Measurements from ENCODE around the gene CDIP1. TPM values are rescaled to one million over a fixed set of nuclear protein-coding genes. Genes with fewer than 3 reads are reported as not detected.

CDIP1 gene
- total RNA-seq, 6 donors from 2014 or later = 7.3 to 27.0 (median 21.9) TPM

DNA sequence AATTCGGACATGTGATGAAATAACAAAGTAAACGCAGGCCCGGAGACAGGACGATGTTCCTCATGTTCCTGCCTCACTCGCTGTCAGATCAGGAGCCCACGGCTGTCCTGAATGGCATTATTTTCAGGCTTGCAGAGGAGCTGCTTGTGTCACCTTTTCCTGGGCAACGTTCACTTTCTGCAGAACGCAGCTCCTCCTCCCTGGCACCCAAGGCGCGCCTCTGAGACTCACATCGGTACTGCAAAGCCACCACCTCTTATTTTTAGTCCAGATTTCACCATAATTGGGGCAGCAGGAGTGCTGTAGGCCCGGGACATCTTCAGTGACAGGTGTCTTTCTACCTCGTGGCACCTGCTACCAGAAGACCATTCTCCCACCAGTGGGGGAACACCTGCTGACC is 9.6 kb upstream of the CDIP1 start:
- no peak for TF ChIP-seq POLR2AphosphoS5 (IDR thresholded peaks at IDR 0.05)
- no peak overlapping the region for H3K27ac ChIP-seq
- no peaks in the 10 kb centered on the region for H3K27me3 ChIP-seq
- no peak overlapping the region for H3K4me3 ChIP-seq
- DNase-seq = no peak
- no peaks in the 10 kb centered on the region for H3K36me3 ChIP-seq
- H3K4me1 ChIP-seq = peaks cover 0 to 9% (median 2%) of the 10 kb centered on the region in 4 donors
- ATAC-seq (ENCODE audit: low FRiP score in 2 of 2) = no peak
- WGBS, 2 donors = 80 to 84% methylated on average over 13 of the region's 13 CpGs
- H3K9me3 ChIP-seq = no peaks in the 10 kb centered on the region

- Histone ChIP-seq H3K4me1 (peaks cover 0 to 9% (median 2%) of the 10 kb centered on the region in 4 donors), H3K27ac (no peak overlapping the region), H3K9me3 (peaks cover 0 to 11% (median 2%) of the 10 kb centered on the region in 4 donors), H3K4me3 (no peak overlapping the region), H3K36me3 (no peaks in the 10 kb centered on the region), H3K27me3 (no peaks in the 10 kb centered on the region)
- no peak for TF ChIP-seq CTCF (IDR thresholded peaks at IDR 0.05)
- TF ChIP-seq EP300 (IDR thresholded peaks at IDR 0.05) = no peak
- TF ChIP-seq POLR2A (IDR thresholded peaks at IDR 0.05) = no peak
- no peak for TF ChIP-seq POLR2AphosphoS5 (IDR thresholded peaks at IDR 0.05)
- ATAC-seq (ENCODE audit: low FRiP score in 2 of 2) (no peak), DNase-seq (no peak)
- 69 to 77% methylated on average over 8 of the region's 8 CpGs for WGBS, 2 donors
Measured at GRCh38 chr16:4544473-4544872, 5.9 kb upstream of the CDIP1 start.

GRCh38 chr16:4539716-4540284 is 1.2 kb upstream of the CDIP1 start:
- Histone ChIP-seq H3K27me3 (no peaks in the 10 kb centered on the region), H3K4me3 (no peak overlapping the region), H3K27ac (no peak overlapping the region), H3K9me3 (peaks cover 0 to 14% (median 4%) of the 10 kb centered on the region in 4 donors), H3K36me3 (no peaks in the 10 kb centered on the region), H3K4me1 (peaks cover 8 to 16% (median 12%) of the 10 kb centered on the region in 4 donors)
- TF ChIP-seq POLR2A (IDR thresholded peaks at IDR 0.05) = no peak
- no peak for TF ChIP-seq CTCF (IDR thresholded peaks at IDR 0.05)
- no peak for TF ChIP-seq POLR2AphosphoS5 (IDR thresholded peaks at IDR 0.05)
- 93 to 96% methylated on average over 2 of the region's 2 CpGs for WGBS, 2 donors
- no peak for DNase-seq
- ATAC-seq (ENCODE audit: low FRiP score in 2 of 2) = no peak

- H3K27me3 ChIP-seq = no peaks in the 10 kb centered on the region
- DNase-seq = peak in 1 of 2 donors; percentile 89
- peak overlapping the region; percentile 60 to 87 (median 86) for H3K4me3 ChIP-seq
- H3K9me3 ChIP-seq = peaks cover 0 to 14% (median 4%) of the 10 kb centered on the region in 4 donors
- H3K4me1 ChIP-seq = peaks cover 8 to 16% (median 12%) of the 10 kb centered on the region in 4 donors
- H3K27ac ChIP-seq = peak overlapping the region; percentile 84 to 91 (median 88)
- no peak for TF ChIP-seq POLR2A (IDR thresholded peaks at IDR 0.05)
- no peak for TF ChIP-seq EP300 (IDR thresholded peaks at IDR 0.05)
- TF ChIP-seq POLR2AphosphoS5 (IDR thresholded peaks at IDR 0.05) = no peak
- TF ChIP-seq CTCF (IDR thresholded peaks at IDR 0.05) = no peak
- WGBS, 2 donors = 25 to 75% methylated on average over 7 to 41 of the region's 75 CpGs
- H3K36me3 ChIP-seq = no peaks in the 10 kb centered on the region
- peak in 1 of 2 donors; percentile 74 for ATAC-seq (ENCODE audit: low FRiP score in 2 of 2)
Measured at GRCh38 chr16:4537376-4538343, 913 bp downstream of the CDIP1 start.

DNA sequence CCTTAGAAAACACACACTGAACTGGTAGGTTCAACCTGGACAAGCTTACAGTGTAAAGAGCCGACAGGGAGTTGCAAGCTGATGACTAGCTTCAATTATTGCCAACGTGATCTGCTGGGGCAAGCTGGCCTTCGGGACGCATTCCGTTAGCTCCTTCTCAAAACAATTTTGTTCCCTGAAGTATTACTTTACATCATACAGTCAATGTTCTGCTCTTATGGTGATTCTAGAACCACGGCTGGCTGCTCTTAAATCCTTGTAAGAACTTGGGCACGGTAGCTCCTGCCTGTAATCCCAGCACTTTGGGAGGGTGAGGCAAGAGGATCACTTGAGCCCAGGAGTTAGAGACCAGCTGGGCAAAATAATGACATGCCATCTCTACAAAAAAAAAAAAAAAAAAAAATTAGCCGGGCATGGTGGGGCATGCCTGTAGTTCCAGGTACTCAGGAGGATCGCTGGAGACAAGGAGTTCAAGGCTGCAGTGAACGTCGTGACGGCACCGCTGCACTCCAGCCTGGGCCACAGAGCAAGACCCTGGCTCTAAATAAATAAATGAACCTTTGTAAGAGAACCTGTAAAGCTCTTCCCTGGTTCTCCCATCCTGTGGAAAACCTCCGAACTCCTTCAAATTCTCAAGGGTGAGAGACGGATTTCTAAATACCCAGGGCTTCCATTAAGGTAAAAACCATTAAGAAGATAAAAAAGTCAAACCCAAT is 2.0 kb downstream of the CDIP1 start:
- Histone ChIP-seq H3K4me1 (peaks cover 8 to 16% (median 12%) of the 10 kb centered on the region in 4 donors), H3K36me3 (peaks cover 0 to 3% (median 0%) of the 10 kb centered on the region in 4 donors), H3K27me3 (no peaks in the 10 kb centered on the region), H3K9me3 (peaks cover 0 to 14% (median 4%) of the 10 kb centered on the region in 4 donors), H3K4me3 (no peak overlapping the region), H3K27ac (no peak overlapping the region)
- ATAC-seq (ENCODE audit: low FRiP score in 2 of 2) (no peak), DNase-seq (no peak)
- WGBS, 2 donors = 90 to 91% methylated on average over 15 of the region's 15 CpGs
- TF ChIP-seq POLR2A (IDR thresholded peaks at IDR 0.05) (no peak), EP300 (IDR thresholded peaks at IDR 0.05) (no peak), POLR2AphosphoS5 (IDR thresholded peaks at IDR 0.05) (no peak), CTCF (IDR thresholded peaks at IDR 0.05) (no peak)

Data from upper lobe of left lung (tissue), 6 donors.